Esophagus muscularis mucosa (tissue), 3 donors: ENCODE data around the gene CEP192.

Experiments used
- POLR2A ChIP-seq: fragments of 450-650 bp; IDR thresholded peaks from one replicate; pipeline ENCODE4 v1.6.1; 2017; ENCODE audit warnings: antibody characterized with exemption, moderate library complexity, mild to moderate bottlenecking, low read depth
- POLR2AphosphoS5 ChIP-seq, 2 donors: sonication (generic); formaldehyde crosslinking; IDR thresholded peaks; one replicate each; pipeline ENCODE4 v1.6.1; 2017; ENCODE audit warnings: antibody characterized with exemption in 2 of 2
- TF ChIP-seq, protein P1 (sequence below), 3 experiments: fragments of 200-600 bp in 2 of 3; fragments of 450-650 bp in 1 of 3; sonication (generic) in 2 of 3; IDR thresholded peaks; one replicate each; pipeline ENCODE4 v1.5.1; 2017 to 2019; ENCODE audit warnings: antibody characterized with exemption in 3 of 3, mild to moderate bottlenecking in 2 of 3, moderate library complexity in 1 of 3

- TF ChIP-seq POLR2AphosphoS5 (IDR thresholded peaks at IDR 0.05) (no peak), POLR2A (no peak)
- TF ChIP-seq, protein P1, sequence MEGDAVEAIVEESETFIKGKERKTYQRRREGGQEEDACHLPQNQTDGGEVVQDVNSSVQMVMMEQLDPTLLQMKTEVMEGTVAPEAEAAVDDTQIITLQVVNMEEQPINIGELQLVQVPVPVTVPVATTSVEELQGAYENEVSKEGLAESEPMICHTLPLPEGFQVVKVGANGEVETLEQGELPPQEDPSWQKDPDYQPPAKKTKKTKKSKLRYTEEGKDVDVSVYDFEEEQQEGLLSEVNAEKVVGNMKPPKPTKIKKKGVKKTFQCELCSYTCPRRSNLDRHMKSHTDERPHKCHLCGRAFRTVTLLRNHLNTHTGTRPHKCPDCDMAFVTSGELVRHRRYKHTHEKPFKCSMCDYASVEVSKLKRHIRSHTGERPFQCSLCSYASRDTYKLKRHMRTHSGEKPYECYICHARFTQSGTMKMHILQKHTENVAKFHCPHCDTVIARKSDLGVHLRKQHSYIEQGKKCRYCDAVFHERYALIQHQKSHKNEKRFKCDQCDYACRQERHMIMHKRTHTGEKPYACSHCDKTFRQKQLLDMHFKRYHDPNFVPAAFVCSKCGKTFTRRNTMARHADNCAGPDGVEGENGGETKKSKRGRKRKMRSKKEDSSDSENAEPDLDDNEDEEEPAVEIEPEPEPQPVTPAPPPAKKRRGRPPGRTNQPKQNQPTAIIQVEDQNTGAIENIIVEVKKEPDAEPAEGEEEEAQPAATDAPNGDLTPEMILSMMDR (IDR thresholded peaks at IDR 0.05), result no peak
These were observed 4.3 kb downstream of the CEP192 start for GRCh38 chr18:12995424-12995823.
